Stimulated activated CD4-positive, alpha-beta T cell treated with anti-CD3 and anti-CD28 coated beads, Interleukin-2, amount 100 ng/mL, for 48 hours (primary cell): Measurements from ENCODE around the gene GPI.
"Not testable (repeated sequence)": the region's sequence is repeated elsewhere in the genome, so short reads cannot be mapped to it uniquely, and the experiment has no call there.

Experiments used
- DNase-seq, 2 donors: peaks; one replicate each; pipeline ENCODE4 v3.0.0-alpha.2; 2020

Gene GPI

GRCh38 chr19:34370117-34370516 is 5.1 kb downstream of the GPI start:
- DNase-seq = no peak

- no peak for DNase-seq
Measured at GRCh38 chr19:34370983-34371382, 6.0 kb downstream of the GPI start.

DNA sequence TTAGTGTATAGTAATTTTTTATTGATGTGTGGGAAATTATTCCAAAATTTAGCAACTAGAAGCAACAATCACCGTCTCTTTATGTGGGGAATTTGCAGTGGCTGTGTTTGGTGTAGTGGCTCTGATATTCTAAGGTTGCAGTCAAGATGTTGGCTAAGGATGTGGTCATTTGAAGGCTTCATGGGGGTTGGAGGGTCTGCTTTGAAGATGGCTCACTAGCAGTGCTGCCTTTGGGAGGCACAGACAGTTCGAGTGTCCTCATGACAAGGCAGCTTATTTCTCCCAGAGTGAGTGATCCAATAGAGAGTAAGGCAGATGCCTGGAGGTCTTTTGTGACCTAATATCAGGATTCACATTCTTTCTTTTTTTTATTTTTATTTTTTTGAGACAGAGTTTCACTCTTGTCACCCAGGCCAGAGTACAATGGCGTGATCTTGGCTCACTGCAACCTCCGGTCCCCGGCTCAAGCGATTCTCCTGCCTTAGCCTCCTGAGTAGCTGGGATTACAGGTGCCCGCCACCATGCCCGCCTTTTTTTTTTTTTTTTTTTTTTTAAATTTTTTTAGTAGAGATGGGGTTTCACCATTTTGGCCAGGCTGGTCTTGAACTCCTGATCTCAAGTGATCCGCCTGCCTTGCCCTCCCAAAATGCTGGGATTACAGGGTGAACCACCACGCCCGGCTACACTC is 8.7 kb downstream of the GPI start:
- DNase-seq = no peak

DNA sequence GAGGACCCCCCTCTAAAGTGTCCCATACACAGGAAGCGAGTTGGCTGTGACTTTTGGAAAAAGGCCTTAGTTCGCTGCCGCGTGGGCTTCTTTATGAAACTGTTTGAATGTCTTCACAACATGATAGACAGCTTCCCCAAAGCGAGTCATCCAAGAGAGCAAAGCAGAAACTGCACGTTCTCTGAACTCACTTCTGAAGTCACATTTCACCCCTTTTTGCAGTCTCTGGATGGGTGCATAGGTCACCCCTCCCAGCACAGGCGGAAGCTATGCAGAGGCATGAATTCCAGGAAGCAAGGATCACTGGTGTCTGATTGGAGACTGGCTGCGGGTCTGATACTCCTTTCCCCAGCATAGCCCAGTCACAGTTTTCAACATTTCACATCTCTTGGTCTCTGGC is 10.6 kb downstream of the GPI start:
- DNase-seq = no peak

GRCh38 chr19:34380639-34381241 is 15.7 kb downstream of the GPI start:
- no peak for DNase-seq

DNA sequence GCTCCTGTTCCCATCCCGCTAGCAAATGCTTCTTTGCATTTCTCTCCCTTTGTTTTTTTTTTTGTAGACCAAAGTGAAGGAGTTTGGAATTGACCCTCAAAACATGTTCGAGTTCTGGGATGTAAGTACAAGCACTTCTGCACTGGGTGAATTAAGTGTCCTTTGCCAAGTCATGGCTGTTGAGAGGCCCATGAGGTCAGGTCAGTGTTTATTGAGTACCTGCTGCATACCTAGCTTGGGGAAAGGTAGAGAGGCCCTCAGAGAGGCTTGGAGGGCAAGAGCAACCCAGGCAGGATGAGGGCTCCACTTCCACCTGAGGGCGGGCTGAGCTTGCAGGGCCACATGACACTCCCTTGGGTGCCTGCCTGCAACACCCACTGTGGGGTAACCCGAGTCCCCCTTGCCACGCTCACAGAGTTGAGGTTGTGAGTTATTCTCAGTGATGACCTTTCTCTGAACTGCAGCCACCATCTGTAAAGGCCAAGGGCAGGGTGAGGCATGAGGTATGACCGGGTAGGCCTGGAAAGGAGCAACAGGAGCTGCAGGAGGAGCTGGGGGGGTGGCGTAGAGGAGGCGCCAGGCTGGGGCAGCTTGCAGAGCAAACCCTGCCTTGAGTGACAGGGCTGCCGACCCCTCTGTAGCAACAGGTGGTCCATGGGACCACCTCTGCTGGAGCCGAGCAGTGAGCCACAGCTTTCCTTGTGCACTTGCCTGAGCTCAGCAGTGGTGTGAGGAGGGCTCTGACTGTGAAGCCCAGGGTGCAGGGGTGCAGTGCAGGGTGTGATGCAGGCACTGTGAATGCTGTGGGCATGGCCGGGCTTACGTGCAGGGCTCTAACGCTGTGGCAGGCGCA is 16.6 kb downstream of the GPI start:
- DNase-seq = no peak

DNA sequence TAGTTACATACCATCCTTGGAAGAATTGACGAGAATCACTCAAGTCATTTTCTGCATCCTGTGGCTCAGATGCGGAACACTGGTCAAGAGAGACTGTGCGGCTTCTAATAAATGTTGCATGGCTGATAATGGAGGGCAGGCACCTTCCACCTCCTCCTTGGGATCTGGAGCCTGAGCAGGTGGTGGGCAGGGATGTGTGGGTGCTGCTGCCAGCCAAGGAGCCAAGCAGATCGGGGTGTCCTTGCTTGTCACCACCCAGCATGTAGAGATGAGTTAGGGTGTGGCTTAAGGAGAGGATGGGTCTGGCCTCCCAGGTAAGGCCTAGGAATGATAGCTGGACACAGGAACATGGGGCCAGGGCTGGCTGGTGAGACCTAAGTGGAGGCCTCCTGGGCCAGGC is 17.5 kb downstream of the GPI start:
- DNase-seq = no peak

- DNase-seq = no peak
Measured at GRCh38 chr19:34383599-34383998, 18.6 kb downstream of the GPI start.

GRCh38 chr19:34386645-34387445 is 21.8 kb downstream of the GPI start:
- DNase-seq = no peak

DNA sequence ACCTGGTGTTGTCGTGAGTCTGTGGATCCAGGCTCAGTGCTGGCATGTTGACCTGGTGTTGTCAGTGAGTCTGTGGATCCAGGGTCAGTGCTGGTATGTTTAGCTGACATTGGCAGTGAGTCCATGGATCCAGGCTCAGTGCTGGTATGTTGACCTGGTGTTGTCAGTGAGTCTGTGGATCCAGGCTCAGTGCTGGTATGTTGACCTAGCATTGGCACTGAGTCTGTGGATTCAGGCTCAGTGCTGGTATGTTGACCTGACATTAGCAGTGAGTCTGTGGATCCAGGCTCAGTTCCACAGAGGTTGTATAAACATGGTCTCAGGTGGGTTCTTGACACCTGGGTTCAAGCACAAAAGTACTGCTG is 22.4 kb downstream of the GPI start:
- no peak for DNase-seq

GRCh38 chr19:34388745-34389144 is 23.7 kb downstream of the GPI start:
- not testable (repeated sequence) for DNase-seq

- no peak for DNase-seq
Measured at GRCh38 chr19:34391813-34392212, 26.8 kb downstream of the GPI start.

DNA sequence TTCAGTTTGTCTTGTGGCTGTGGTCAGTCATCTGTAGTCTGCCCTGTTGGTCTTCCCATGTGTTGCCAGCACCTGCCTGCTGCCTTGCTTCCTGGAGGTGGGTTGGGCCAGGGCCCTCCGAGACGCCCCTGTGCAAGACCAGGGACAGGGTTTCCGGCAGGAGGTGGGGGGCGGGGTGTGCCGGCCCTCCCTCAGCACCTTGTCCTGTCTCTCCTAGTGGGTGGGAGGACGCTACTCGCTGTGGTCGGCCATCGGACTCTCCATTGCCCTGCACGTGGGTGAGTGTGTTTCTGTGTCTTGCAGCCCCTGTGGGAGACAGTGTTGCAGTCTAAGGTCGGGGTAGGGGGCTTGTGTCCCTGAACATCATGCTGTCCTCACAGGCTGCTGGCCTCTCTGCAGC is 28.0 kb downstream of the GPI start:
- DNase-seq = no peak

DNA sequence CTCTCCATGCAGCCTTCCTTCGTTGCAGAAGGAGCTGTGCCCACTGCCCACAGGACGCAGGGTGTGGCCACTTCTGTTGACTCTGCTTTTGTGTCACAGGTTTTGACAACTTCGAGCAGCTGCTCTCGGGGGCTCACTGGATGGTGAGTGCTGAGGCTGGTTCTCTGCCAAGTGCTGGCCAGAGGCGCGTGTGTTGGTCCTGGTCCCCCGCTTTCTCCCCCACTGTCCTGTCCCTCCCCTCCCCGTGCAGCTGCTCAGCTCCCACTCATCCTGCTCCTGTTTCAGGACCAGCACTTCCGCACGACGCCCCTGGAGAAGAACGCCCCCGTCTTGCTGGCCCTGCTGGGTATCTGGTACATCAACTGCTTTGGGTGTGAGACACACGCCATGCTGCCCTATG is 28.6 kb downstream of the GPI start:
- no peak for DNase-seq

DNA sequence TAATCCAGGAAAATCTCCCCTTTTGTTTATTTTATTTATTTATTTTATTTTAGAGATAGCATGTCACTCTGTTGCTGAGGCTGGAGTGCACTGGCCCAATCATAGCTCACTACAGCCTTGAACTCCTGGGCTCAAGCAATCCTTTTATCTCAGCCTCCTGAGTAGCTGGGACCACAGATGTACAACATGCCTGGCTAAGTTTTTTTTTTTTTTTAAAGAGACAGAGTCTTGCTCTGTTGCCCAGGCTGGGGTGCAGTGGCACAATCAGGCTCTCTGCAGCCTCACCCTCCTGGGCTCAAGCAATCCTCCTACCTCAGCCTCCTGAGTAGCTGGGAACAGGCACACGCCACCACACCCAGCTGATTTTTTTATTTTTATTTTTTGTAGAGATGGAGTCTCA is 32.9 kb downstream of the GPI start:
- DNase-seq = no peak

DNA sequence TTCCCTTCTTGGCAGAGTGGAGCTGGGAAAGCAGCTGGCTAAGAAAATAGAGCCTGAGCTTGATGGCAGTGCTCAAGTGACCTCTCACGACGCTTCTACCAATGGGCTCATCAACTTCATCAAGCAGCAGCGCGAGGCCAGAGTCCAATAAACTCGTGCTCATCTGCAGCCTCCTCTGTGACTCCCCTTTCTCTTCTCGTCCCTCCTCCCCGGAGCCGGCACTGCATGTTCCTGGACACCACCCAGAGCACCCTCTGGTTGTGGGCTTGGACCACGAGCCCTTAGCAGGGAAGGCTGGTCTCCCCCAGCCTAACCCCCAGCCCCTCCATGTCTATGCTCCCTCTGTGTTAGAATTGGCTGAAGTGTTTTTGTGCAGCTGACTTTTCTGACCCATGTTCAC is 34.9 kb downstream of the GPI start:
- DNase-seq = no peak

GRCh38 chr19:34400844-34401243 is 35.8 kb downstream of the GPI start:
- not testable (repeated sequence) for DNase-seq

DNA sequence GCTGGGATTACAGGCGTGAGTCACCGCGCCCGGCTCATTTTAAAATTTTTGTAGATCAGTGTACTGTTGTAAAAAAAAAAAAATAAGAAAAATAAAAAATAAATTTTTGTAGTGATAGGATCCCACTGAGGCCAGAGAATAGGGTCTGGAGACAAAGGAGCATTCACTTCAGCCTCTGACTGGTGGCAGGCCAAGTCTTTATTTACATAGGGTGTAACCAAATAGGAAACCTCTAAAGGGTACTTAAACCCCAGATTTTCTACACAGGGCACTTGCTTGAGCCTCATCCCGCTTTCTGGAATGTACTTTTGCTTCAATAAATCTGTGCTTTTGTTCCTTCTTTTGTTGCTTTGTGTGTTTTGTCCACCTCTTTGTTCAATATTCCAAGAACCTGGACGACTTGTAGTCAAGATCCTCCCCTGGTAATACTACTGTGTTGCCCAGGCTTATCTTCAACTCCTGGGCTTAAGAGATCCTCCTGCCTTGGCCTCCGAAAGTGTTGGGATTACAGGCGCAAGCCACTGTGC is 37.1 kb downstream of the GPI start:
- DNase-seq = no peak

GRCh38 chr19:34403784-34404108 is 38.8 kb downstream of the GPI start:
- no peak for DNase-seq

DNA sequence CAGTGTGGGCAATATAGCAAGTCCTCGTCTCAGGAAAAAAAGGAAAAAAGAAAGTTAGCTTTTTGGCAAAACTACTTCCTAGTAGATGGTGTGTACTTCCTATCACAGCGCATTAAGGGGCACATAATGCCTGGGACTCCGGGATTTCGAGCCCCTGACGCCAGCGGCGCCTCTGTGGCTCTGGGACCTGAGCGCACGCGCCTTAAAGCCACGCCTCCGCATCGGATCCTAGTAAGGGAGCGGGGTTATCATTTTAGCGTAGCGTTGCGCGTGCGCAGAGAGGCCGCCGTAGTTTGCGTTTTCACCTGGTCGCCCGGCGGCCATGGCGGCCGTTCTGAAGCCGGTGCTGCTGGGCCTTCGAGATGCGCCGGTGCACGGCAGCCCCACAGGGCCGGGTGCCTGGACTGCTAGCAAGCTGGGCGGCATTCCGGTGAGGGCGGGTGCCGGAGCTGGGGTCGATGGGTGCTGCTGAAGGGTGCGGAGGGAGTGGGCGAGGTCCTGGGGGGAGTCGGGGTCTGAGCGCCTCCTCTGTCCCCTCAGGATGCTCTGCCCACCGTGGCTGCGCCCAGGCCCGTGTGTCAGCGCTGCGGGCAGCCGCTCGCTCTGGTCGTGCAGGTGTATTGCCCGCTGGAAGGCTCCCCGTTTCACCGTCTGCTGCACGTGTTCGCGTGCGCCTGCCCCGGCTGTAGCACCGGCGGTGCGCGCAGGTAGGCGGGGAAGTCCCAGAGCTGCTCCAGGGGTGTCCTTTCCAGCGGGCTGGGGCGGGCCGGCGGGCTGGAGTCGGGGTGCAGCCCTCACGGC is 39.3 kb downstream of the GPI start, which contains the start of gene PDCD2L:
TSS of gene PDCD2L (plus strand) at position 291 of the 801 bp plus-strand sequence. CDS start at position 323, 32 bp downstream.
- DNase-seq = peak; percentile 91 to 94

GRCh38 chr19:34405892-34406660 is 41.1 kb downstream of the GPI start:
- DNase-seq = no peak
